H1 (cell line): ENCODE data around the gene TP73. TPM values are rescaled to one million over a fixed set of nuclear protein-coding genes. Genes with fewer than 3 reads are reported as not detected.

Experiments used
- CTCF ChIA-PET: fragments of 300-600 bp; sonication (Branson Sonifier 250); formaldehyde crosslinking; loops from one replicate; lab custom pipeline; 2021; ENCODE audit not compliant: partially characterized antibody; lab: Charles Lee
- POLR2A ChIA-PET: fragments of 300-600 bp; sonication (Branson Sonifier 250); formaldehyde crosslinking; loops from one replicate; lab custom pipeline; 2021; ENCODE audit warnings: inconsistent platforms; ENCODE audit not compliant: partially characterized antibody; lab: Charles Lee
- DNase-seq, 2 experiments: peaks; one replicate each; pipeline versions ENCODE4 v3.0.0 to v3.0.0-alpha.2; 2010 to 2022; ENCODE audit warnings: low spot score in 2 of 2, low read depth in 1 of 2, mixed read lengths in 1 of 2
- FAIRE-seq: peaks from 2 replicates; lab custom pipeline; 2011; peaks lifted over from hg19 to GRCh38; lab: Jason Lieb, UNC
- H2AFZ ChIP-seq: 2 replicates; pipeline ENCODE4 v1.8.1; 2012; ENCODE audit warnings: low read length, inconsistent platforms
- H2AK5ac ChIP-seq: 2 replicates; pipeline ENCODE4 v1.6.1; 2013; ENCODE audit warnings: low read depth, low read length
- H2BK120ac ChIP-seq: replicated peaks from 2 replicates; pipeline ENCODE3; 2013; ENCODE audit warnings: low read depth, low read length, inconsistent platforms
- H2BK12ac ChIP-seq: 2 replicates; pipeline ENCODE4 v1.6.1; 2013; ENCODE audit warnings: low read depth, low read length
- H2BK15ac ChIP-seq: 2 replicates; pipeline ENCODE4 v1.6.1; 2013; ENCODE audit warnings: low read length
- H2BK20ac ChIP-seq: 2 replicates; pipeline ENCODE4 v1.6.1; 2013; ENCODE audit warnings: low read length
- H2BK5ac ChIP-seq: 2 replicates; pipeline ENCODE4 v1.6.1; 2013; ENCODE audit warnings: low read depth, low read length
- H3K14ac ChIP-seq: 2 replicates; pipeline ENCODE4 v1.6.1; 2013; ENCODE audit warnings: inconsistent platforms; ENCODE audit not compliant: insufficient read length
- H3K18ac ChIP-seq: 2 replicates; pipeline ENCODE4 v1.6.1; 2013; ENCODE audit warnings: low read length; ENCODE audit errors: extremely low read depth
- H3K23ac ChIP-seq: 2 replicates; pipeline ENCODE4 v1.6.1; 2013; ENCODE audit warnings: inconsistent platforms; ENCODE audit not compliant: insufficient read length
- H3K23me2 ChIP-seq: 2 replicates; pipeline ENCODE4 v1.6.1; 2013; ENCODE audit warnings: low read depth, low read length
- H3K27ac ChIP-seq: 2 replicates; pipeline ENCODE4 v1.6.1; 2011; ENCODE audit warnings: low read depth, low read length, inconsistent platforms
- H3K27me3 ChIP-seq, 4 experiments: replicated peaks in 1 of 4; 1 replicate in 1 of 4; 2 replicates in 3 of 4; pipeline versions ENCODE4 v1.6.1 to v1.8.1; 2011 to 2013; ENCODE audit warnings: low read length in 3 of 4, mild to moderate bottlenecking in 3 of 4, inconsistent platforms in 2 of 4, mixed read lengths in 2 of 4, moderate library complexity in 1 of 4; ENCODE audit not compliant: control insufficient read depth in 3 of 4, insufficient read depth in 3 of 4; ENCODE audit errors: extremely low read depth in 1 of 4
- H3K36me3 ChIP-seq, 4 experiments: 2 replicates each; pipeline versions ENCODE4 v1.6.1 to v1.8.1; 2011 to 2013; ENCODE audit warnings: mild to moderate bottlenecking in 4 of 4, low read length in 3 of 4, moderate library complexity in 2 of 4, control low read depth in 1 of 4, inconsistent platforms in 1 of 4; ENCODE audit not compliant: insufficient read depth in 4 of 4, control insufficient read depth in 2 of 4
- H3K4ac ChIP-seq: replicated peaks from 2 replicates; pipeline ENCODE3; 2013; ENCODE audit warnings: low read length, low read depth, mixed read lengths, inconsistent platforms; ENCODE audit not compliant: insufficient read length
- H3K4me1 ChIP-seq, 4 experiments: replicated peaks in 1 of 4; 1 replicate in 1 of 4; 2 replicates in 3 of 4; pipeline versions ENCODE4 v1.6.1 to v1.8.1; 2011 to 2013; ENCODE audit warnings: low read length in 3 of 4, inconsistent platforms in 2 of 4, mixed read lengths in 1 of 4; ENCODE audit not compliant: insufficient read depth in 4 of 4, control insufficient read depth in 3 of 4
- H3K4me2 ChIP-seq, 2 experiments: 2 replicates each; pipeline versions ENCODE4 v1.6.1 to v1.8.1; 2011 to 2013; ENCODE audit warnings: low read depth in 2 of 2, low read length in 2 of 2, control low read depth in 1 of 2, inconsistent platforms in 1 of 2, mild to moderate bottlenecking in 1 of 2; ENCODE audit not compliant: insufficient read depth in 1 of 2
- H3K4me3 ChIP-seq, 4 experiments: fragments of 200-600, 300-600 bp in 1 of 4; sonication (generic), shearing (Covaris generic), sonication (Bioruptor Twin) in 1 of 4; 2 replicates each; pipeline versions ENCODE4 v1.5.1 to v1.8.1; 2011 to 2016; ENCODE audit warnings: low read length in 4 of 4, low read depth in 3 of 4, control low read depth in 2 of 4, inconsistent platforms in 2 of 4, mild to moderate bottlenecking in 2 of 4, mixed read lengths in 1 of 4, moderate library complexity in 1 of 4; ENCODE audit not compliant: insufficient read depth in 2 of 4; ENCODE audit errors: extremely low read depth in 1 of 4
- H3K56ac ChIP-seq: replicated peaks from 2 replicates; pipeline ENCODE3; 2013; ENCODE audit warnings: low read depth, mild to moderate bottlenecking, mixed read lengths, low read length, inconsistent platforms; ENCODE audit not compliant: insufficient read length
- H3K79me1 ChIP-seq: 2 replicates; pipeline ENCODE4 v1.6.1; 2013; ENCODE audit warnings: low read depth, low read length, control low read depth
- H3K79me2 ChIP-seq, 2 experiments: 2 replicates each; pipeline versions ENCODE4 v1.6.1 to v1.8.1; 2012 to 2013; ENCODE audit warnings: low read length in 2 of 2, mild to moderate bottlenecking in 2 of 2, inconsistent platforms in 1 of 2; ENCODE audit not compliant: insufficient read depth in 2 of 2, control insufficient read depth in 1 of 2
- H3K9ac ChIP-seq, 4 experiments: replicated peaks in 1 of 4; 1 replicate in 1 of 4; 2 replicates in 3 of 4; pipeline versions ENCODE4 v1.6.1 to v1.8.1; 2011 to 2013; ENCODE audit warnings: low read depth in 3 of 4, low read length in 3 of 4, control low read depth in 2 of 4, mild to moderate bottlenecking in 2 of 4, moderate library complexity in 2 of 4, inconsistent platforms in 1 of 4; ENCODE audit errors: extremely low read depth in 1 of 4
- H3K9me3 ChIP-seq, 2 experiments: 2 replicates each; pipeline versions ENCODE4 v1.6.1 to v1.8.1; 2012 to 2013; ENCODE audit warnings: mild to moderate bottlenecking in 2 of 2, moderate library complexity in 2 of 2, control low read depth in 1 of 2, inconsistent platforms in 1 of 2, low read depth in 1 of 2, low read length in 1 of 2, mixed read lengths in 1 of 2; ENCODE audit not compliant: insufficient read depth in 2 of 2
- H4K20me1 ChIP-seq, 2 experiments: replicated peaks in 1 of 2; 2 replicates each; pipeline versions ENCODE3 to v1.8.1; 2011 to 2013; ENCODE audit warnings: inconsistent platforms in 2 of 2, low read length in 2 of 2, mild to moderate bottlenecking in 1 of 2; ENCODE audit not compliant: insufficient read depth in 2 of 2, control insufficient read depth in 1 of 2
- H4K5ac ChIP-seq: 2 replicates; pipeline ENCODE4 v1.6.1; 2013; ENCODE audit warnings: low read length, low read depth, mixed read lengths, inconsistent platforms; ENCODE audit not compliant: insufficient read length
- H4K8ac ChIP-seq: 2 replicates; pipeline ENCODE4 v1.8.0; 2013; ENCODE audit warnings: mild to moderate bottlenecking, moderate library complexity, low read length, inconsistent platforms; ENCODE audit not compliant: insufficient read depth; ENCODE audit errors: extremely low read depth
- H4K91ac ChIP-seq: replicated peaks from 2 replicates; pipeline ENCODE3; 2013; ENCODE audit warnings: low read length, mixed read lengths, inconsistent platforms; ENCODE audit not compliant: insufficient read length
- HDAC2 ChIP-seq, 2 experiments: fragments of 300-600 bp in 1 of 2; sonication (generic) in 1 of 2; IDR thresholded peaks; 2 replicates each; pipeline ENCODE4 v1.6.1; 2011 to 2012; ENCODE audit warnings: low read depth in 2 of 2, low read length in 2 of 2, mild to moderate bottlenecking in 2 of 2, moderate library complexity in 2 of 2, borderline replicate concordance in 1 of 2, inconsistent platforms in 1 of 2
- MAFK ChIP-seq: IDR thresholded peaks from 2 replicates; pipeline ENCODE4 v1.6.1; 2012; ENCODE audit warnings: low read depth, mild to moderate bottlenecking, improper control_type of control experiment, low read length
- SAP30 ChIP-seq: fragments of 300-600 bp; sonication (generic); IDR thresholded peaks from 2 replicates; pipeline ENCODE4 v1.7.1; 2012; ENCODE audit warnings: low read length, moderate library complexity, mild to moderate bottlenecking, inconsistent platforms; ENCODE audit not compliant: insufficient read depth, insufficient replicate concordance
- SRF ChIP-seq: IDR thresholded peaks from 2 replicates; pipeline ENCODE4 v1.6.1; 2011; ENCODE audit warnings: mild to moderate bottlenecking, low read depth, low read length, moderate library complexity
- TBP ChIP-seq: IDR thresholded peaks from 2 replicates; pipeline ENCODE4 v1.6.1; 2011; ENCODE audit warnings: low read depth, low read length, improper control_type of control experiment
- WGBS, 2 experiments: shearing (Covaris generic) in 1 of 2; methylation state at CpG; one replicate each; pipeline versions ENCODE4 v1.1.6 to v1.1.7; 2013 to 2015; ENCODE audit warnings: low lambda C conversion rate in 2 of 2, mixed read lengths in 2 of 2, inconsistent platforms in 1 of 2, low coverage in 1 of 2, missing lambda C conversion rate in 1 of 2; ENCODE audit not compliant: insufficient replicate concordance in 2 of 2, insufficient coverage in 1 of 2, insufficient read length in 1 of 2; ENCODE audit errors: extremely low coverage in 1 of 2, missing lambda C conversion rate in 1 of 2; 5-methylcytosine and 5-hydroxymethylcytosine counted together
- polyA plus RNA-seq, 7 experiments: library from polyadenylated mRNA; depleted of rRNA in 3 of 7; stranded (reverse) in 5 of 7; unstranded in 2 of 7; fragments of >200 nt in 5 of 7; fragments of 200-250 nt in 2 of 7; gene quantifications; 1 replicate in 5 of 7; 2 replicates in 1 of 7; 4 replicates in 1 of 7; pipeline versions ENCODE4 v1.2.1 to v1.2.3, GENCODE V29; 2011 to 2013; ENCODE audit warnings: missing spikeins in 2 of 7, mixed read lengths in 2 of 7
- total RNA-seq: library from RNA; stranded (reverse); fragmentation: NEBNext Ultra II Directional; extraction: Animal tissue kit (Norgen Biotek cat#: 25700); gene quantifications from 2 replicates; pipeline ENCODE4 v1.2.1, GENCODE V29; 2021

TP73 gene
- total and polyA plus RNA-seq, 2 of the 8 experiments (the other 6 are each of a cell fraction or from before 2014, with no cell fraction given) = 2.6 to 3.1 TPM

DNA sequence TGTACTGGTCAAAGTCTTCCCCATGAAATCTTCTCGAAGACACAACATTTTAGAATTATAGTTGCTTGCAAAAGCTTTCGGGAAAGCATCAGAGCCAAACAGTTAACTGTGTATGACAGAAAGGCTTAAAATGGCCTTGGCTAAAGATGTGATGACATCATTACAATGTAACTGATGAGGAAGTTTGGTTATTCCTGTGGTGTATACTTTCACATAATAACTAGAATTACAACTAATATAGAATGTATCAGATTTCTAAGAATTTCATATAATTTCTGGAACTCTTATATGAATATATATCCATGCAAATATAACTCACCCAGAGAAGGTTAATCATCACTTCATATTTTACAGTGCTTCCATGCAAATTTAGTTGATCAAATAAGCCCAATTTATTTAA lies 8.4 kb downstream of the TP73 start:
- Histone ChIP-seq H3K14ac (no peak overlapping the region), H4K20me1 (no peaks in the 10 kb centered on the region), H3K4me1 (peaks cover 0 to 9% (median 3%) of the 10 kb centered on the region in 4 experiments; a peak in 3 of 7 replicates), H2BK20ac (no peak overlapping the region), H3K27ac (no peak overlapping the region), H3K9me3 (no peaks in the 10 kb centered on the region), H2AFZ (no peak overlapping the region), H3K23ac (no peak overlapping the region), H2AK5ac (no peak overlapping the region), H3K9ac (no peak overlapping the region), H3K79me1 (no peaks in the 10 kb centered on the region), H2BK15ac (no peak overlapping the region), H4K8ac (no peak overlapping the region), H3K23me2 (no peaks in the 10 kb centered on the region), H3K18ac (no peak overlapping the region), H3K56ac (no peak overlapping the region), H4K91ac (no peak overlapping the region), H3K36me3 (no peaks in the 10 kb centered on the region), H3K79me2 (no peaks in the 10 kb centered on the region), H3K4me3 (no peak overlapping the region), H4K5ac (no peak overlapping the region), H3K4ac (no peak overlapping the region), H2BK120ac (no peak overlapping the region), H2BK12ac (no peak overlapping the region), H2BK5ac (no peak overlapping the region), H3K4me2 (no peak overlapping the region), H3K27me3 (peaks cover 2 to 19% (median 11%) of the 10 kb centered on the region in 4 experiments; a peak in 6 of 7 replicates)
- no peak for DNase-seq
- no peak for FAIRE-seq
- CTCF ChIA-PET = no interaction called here
- WGBS, 2 experiments = 87% methylated on average over 2 of the region's 2 CpGs; no CpG with 5 or more reads in 1 of the 2 experiments
- TF ChIP-seq TBP (no peak), MAFK (no peak), SAP30 (no peak), HDAC2 (IDR thresholded peaks at IDR 0.05; ENCODE audit: borderline replicate concordance in 1 of 2, low read depth in 2 of 2, low read length in 2 of 2) (no peak), SRF (no peak)
- POLR2A ChIA-PET = no interaction called here
